IMR-90 (cell line): ENCODE measurements around the gene PPP6R1. TPM values are rescaled to one million over a fixed set of nuclear protein-coding genes. Genes with fewer than 3 reads are reported as not detected.

ENCODE experiments used
- ATAC-seq: fragments of 200-7000 bp; cut with Tn5 transposase; 2 replicates; pipeline ENCODE4 v1.9.1; 2020; ENCODE audit warnings: low read depth, mild to moderate bottlenecking, moderate library complexity
- BruUV-seq: library from RNA; stranded (reverse); fragments of 400-500 nt; replicated peaks from 2 replicates; lab custom pipeline; 2021; lab: Mats Ljungman, UMichigan
- CTCF ChIA-PET: fragments of 300-600 bp; formaldehyde crosslinking; extraction: SDS; loops from one replicate; lab custom pipeline; 2021; ENCODE audit warnings: antibody characterized with exemption; lab: Yijun Ruan, JAX
- POLR2A ChIA-PET: fragments of 300-600 bp; sonication (Branson Sonifier 250); formaldehyde crosslinking; loops from one replicate; lab custom pipeline; 2022; ENCODE audit warnings: antibody characterized with exemption; ENCODE audit not compliant: unreplicated experiment; lab: Charles Lee
- DNase-seq: peaks from one replicate; pipeline ENCODE4 v3.0.0; 2013
- H2AFZ ChIP-seq: replicated peaks from 2 replicates; pipeline ENCODE3; 2013; ENCODE audit warnings: low read length, mild to moderate bottlenecking; ENCODE audit not compliant: poor library complexity
- H2AK5ac ChIP-seq: 2 replicates; pipeline ENCODE4 v1.6.1; 2013; ENCODE audit warnings: low read depth, low read length, inconsistent platforms
- H2AK9ac ChIP-seq: replicated peaks from 2 replicates; pipeline ENCODE3; 2013; ENCODE audit warnings: mild to moderate bottlenecking, low read depth, low read length, moderate library complexity; ENCODE audit not compliant: poor library complexity
- H2BK120ac ChIP-seq: 2 replicates; pipeline ENCODE4 v1.6.1; 2013; ENCODE audit warnings: low read depth, low read length, inconsistent platforms
- H2BK15ac ChIP-seq: 3 replicates; pipeline ENCODE4 v1.6.1; 2013; ENCODE audit warnings: low read depth, low read length, inconsistent platforms
- H2BK20ac ChIP-seq: 2 replicates; pipeline ENCODE4 v1.6.1; 2013; ENCODE audit warnings: low read depth, mild to moderate bottlenecking, inconsistent platforms, low read length, moderate library complexity
- H2BK5ac ChIP-seq: 2 replicates; pipeline ENCODE4 v1.6.1; 2013; ENCODE audit warnings: mild to moderate bottlenecking, low read depth, low read length, inconsistent platforms; ENCODE audit not compliant: poor library complexity, severe bottlenecking
- H3K14ac ChIP-seq: replicated peaks from 2 replicates; pipeline ENCODE4 v1.6.1; 2013; ENCODE audit warnings: low read depth, low read length, inconsistent platforms
- H3K18ac ChIP-seq: 2 replicates; pipeline ENCODE4 v1.6.1; 2013; ENCODE audit warnings: low read depth, low read length, control low read depth
- H3K23ac ChIP-seq: 2 replicates; pipeline ENCODE4 v1.6.1; 2013; ENCODE audit warnings: low read depth, low read length, inconsistent platforms
- H3K27ac ChIP-seq: 2 replicates; pipeline ENCODE4 v1.5.1; 2013; ENCODE audit warnings: mild to moderate bottlenecking, control low read depth, low read length; ENCODE audit not compliant: insufficient read depth
- H3K27me3 ChIP-seq: 2 replicates; pipeline ENCODE4 v1.6.1; 2013; ENCODE audit warnings: low read length; ENCODE audit not compliant: control insufficient read depth, insufficient read depth
- H3K36me3 ChIP-seq: 2 replicates; pipeline ENCODE4 v1.6.1; 2013; ENCODE audit warnings: low read length, mixed read lengths; ENCODE audit not compliant: control insufficient read depth, insufficient read depth
- H3K4ac ChIP-seq: 2 replicates; pipeline ENCODE4 v1.6.1; 2013; ENCODE audit warnings: low read depth, low read length, inconsistent platforms
- H3K4me1 ChIP-seq: 2 replicates; pipeline ENCODE4 v1.6.1; 2013; ENCODE audit warnings: low read length, mixed read lengths; ENCODE audit not compliant: control insufficient read depth, insufficient read depth
- H3K4me2 ChIP-seq: 2 replicates; pipeline ENCODE4 v1.6.1; 2013; ENCODE audit warnings: low read depth, mild to moderate bottlenecking, control low read depth, low read length, moderate library complexity
- H3K4me3 ChIP-seq: 2 replicates; pipeline ENCODE4 v1.5.1; 2013; ENCODE audit warnings: low read depth, mild to moderate bottlenecking, control low read depth, low read length, moderate library complexity; ENCODE audit not compliant: insufficient read depth
- H3K56ac ChIP-seq: 2 replicates; pipeline ENCODE4 v1.6.1; 2013; ENCODE audit warnings: low read length, inconsistent platforms; ENCODE audit not compliant: insufficient read depth; ENCODE audit errors: extremely low read depth
- H3K79me1 ChIP-seq, 2 experiments: 2 replicates each; pipeline ENCODE4 v1.6.1; 2013; ENCODE audit warnings: low read length in 2 of 2, inconsistent platforms in 1 of 2, low read depth in 1 of 2
- H3K9ac ChIP-seq: 2 replicates; pipeline ENCODE4 v1.6.1; 2013; ENCODE audit warnings: low read depth, low read length, control low read depth
- H3K9me1 ChIP-seq: 2 replicates; pipeline ENCODE4 v1.6.1; 2013; ENCODE audit warnings: low read length, inconsistent platforms; ENCODE audit not compliant: insufficient read depth
- H3K9me3 ChIP-seq: 2 replicates; pipeline ENCODE4 v1.6.1; 2013; ENCODE audit warnings: low read length; ENCODE audit not compliant: control insufficient read depth, insufficient read depth
- H4K20me1 ChIP-seq: 2 replicates; pipeline ENCODE4 v1.6.1; 2013; ENCODE audit warnings: low read length, inconsistent platforms; ENCODE audit not compliant: insufficient read depth
- H4K5ac ChIP-seq: 2 replicates; pipeline ENCODE4 v1.6.1; 2013; ENCODE audit warnings: mild to moderate bottlenecking, low read depth, low read length, control low read depth
- H4K8ac ChIP-seq, 2 experiments: 2 replicates each; pipeline ENCODE4 v1.6.1; 2013; ENCODE audit warnings: low read depth in 2 of 2, low read length in 2 of 2, control low read depth in 1 of 2, inconsistent platforms in 1 of 2
- H4K91ac ChIP-seq: 2 replicates; pipeline ENCODE4 v1.6.1; 2013; ENCODE audit warnings: low read depth, low read length, inconsistent platforms; ENCODE audit not compliant: insufficient read depth
- BHLHE40 ChIP-seq: fragments of 150-350 bp; IDR thresholded peaks from 2 replicates; pipeline ENCODE4 v1.6.1; 2016; ENCODE audit warnings: mild to moderate bottlenecking, low read depth, low read length
- CEBPB ChIP-seq: IDR thresholded peaks from 2 replicates; pipeline ENCODE4 v1.6.1; 2012; ENCODE audit warnings: low read depth, low read length, improper control_type of control experiment
- CHD1 ChIP-seq: IDR thresholded peaks from 2 replicates; pipeline ENCODE4 v1.6.1; 2012; ENCODE audit warnings: low read depth, low read length, improper control_type of control experiment
- CTCF ChIP-seq: conservative IDR thresholded peaks from 2 replicates; pipeline ENCODE4 v1.5.1; 2012; ENCODE audit warnings: mild to moderate bottlenecking, low read depth, low read length, improper control_type of control experiment
- ELK1 ChIP-seq: fragments of 150-350 bp; IDR thresholded peaks from 2 replicates; pipeline ENCODE4 v1.6.1; 2016; ENCODE audit warnings: low read depth, mild to moderate bottlenecking, low read length, moderate library complexity, borderline replicate concordance
- FOS ChIP-seq: fragments of 150-350 bp; IDR thresholded peaks from 2 replicates; pipeline ENCODE4 v1.6.1; 2016; ENCODE audit warnings: low read depth, low read length
- MAFK ChIP-seq: IDR thresholded peaks from 2 replicates; pipeline ENCODE4 v1.6.1; 2012; ENCODE audit warnings: low read depth, low read length, improper control_type of control experiment
- MAZ ChIP-seq: IDR thresholded peaks from 2 replicates; pipeline ENCODE4 v1.6.1; 2012; ENCODE audit warnings: low read depth, mild to moderate bottlenecking, low read length, improper control_type of control experiment, moderate library complexity, borderline replicate concordance
- MXI1 ChIP-seq: IDR thresholded peaks from 2 replicates; pipeline ENCODE4 v1.6.1; 2012; ENCODE audit warnings: low read depth, mild to moderate bottlenecking, low read length, moderate library complexity, borderline replicate concordance
- NFE2L2 ChIP-seq: fragments of 150-350 bp; IDR thresholded peaks from 2 replicates; pipeline ENCODE4 v1.6.1; 2016; ENCODE audit warnings: low read depth, mild to moderate bottlenecking, low read length
- POLR2A ChIP-seq: IDR thresholded peaks from 2 replicates; pipeline ENCODE4 v1.6.1; 2012; ENCODE audit warnings: mild to moderate bottlenecking, low read depth, low read length
- RAD21 ChIP-seq: IDR thresholded peaks from 2 replicates; pipeline ENCODE4 v1.6.1; 2012; ENCODE audit warnings: low read length, improper control_type of control experiment
- RCOR1 ChIP-seq: IDR thresholded peaks from 2 replicates; pipeline ENCODE4 v1.6.1; 2012; ENCODE audit warnings: mild to moderate bottlenecking, low read length, improper control_type of control experiment; ENCODE audit not compliant: insufficient replicate concordance
- RFX5 ChIP-seq: IDR thresholded peaks from 2 replicates; pipeline ENCODE4 v1.8.0; 2012; ENCODE audit warnings: low read depth, mild to moderate bottlenecking, low read length, moderate library complexity
- SMC3 ChIP-seq: fragments of 150-350 bp; IDR thresholded peaks from 2 replicates; pipeline ENCODE4 v1.6.1; 2016; ENCODE audit warnings: low read depth, mild to moderate bottlenecking, antibody characterized with exemption, low read length, moderate library complexity
- USF2 ChIP-seq: fragments of 150-350 bp; IDR thresholded peaks from 2 replicates; pipeline ENCODE4 v1.6.1; 2017; ENCODE audit warnings: mild to moderate bottlenecking, antibody characterized with exemption, low read length, low read depth
- WGBS, 2 experiments: methylation state at CpG; one replicate each; pipeline versions ENCODE4 v1.1.5 to v1.1.7; 2013; ENCODE audit warnings: missing lambda C conversion rate in 2 of 2; ENCODE audit not compliant: insufficient read length in 1 of 2; ENCODE audit errors: extremely low coverage in 2 of 2; 5-methylcytosine and 5-hydroxymethylcytosine counted together
- dilution Hi-C: fragments of 300-500 bp; cut with HindIII; formaldehyde crosslinking; loops from one replicate; pipeline ENCODE4 v1.14.3; 2018; ENCODE audit warnings: low sequenced_read_pairs; ENCODE audit not compliant: unreplicated experiment
- in situ Hi-C: fragments of 300-500 bp; cut with MboI; formaldehyde crosslinking; loops from 3 replicates; pipeline ENCODE4 v1.14.3; 2019; ENCODE audit warnings: low sequenced_read_pairs, inconsistent platforms, mixed read lengths
- intact Hi-C: fragments of 100-400 bp; cut with micrococcal nuclease; formaldehyde crosslinking; loops from 2 replicates; pipeline ENCODE4 v1.10.0; 2022
- polyA plus RNA-seq, 3 experiments: library from polyadenylated mRNA; depleted of rRNA; stranded (reverse); fragments of >200 nt; gene quantifications; 2 replicates each; pipeline ENCODE4 v1.2.3, GENCODE V29; 2012; ENCODE audit warnings: low replicate concordance in 1 of 3
- total RNA-seq: library from RNA; depleted of rRNA; stranded (reverse); fragments of >200 nt; gene quantifications from 2 replicates; pipeline ENCODE4 v1.2.3, GENCODE V29; 2012

PPP6R1 gene
- total and polyA plus RNA-seq, 2 of the 4 experiments (the other 2 are of a cell fraction), result 19.9 to 50.2 TPM

- no peak for TF ChIP-seq RFX5
- no peak for TF ChIP-seq POLR2A
- no peak for TF ChIP-seq CHD1
- no peak for TF ChIP-seq NFE2L2
- no peak for TF ChIP-seq CTCF
- no peak for TF ChIP-seq MXI1
- TF ChIP-seq RAD21, result no peak
- no peak for TF ChIP-seq CEBPB
- TF ChIP-seq USF2, result no peak
- TF ChIP-seq MAZ, result no peak
- TF ChIP-seq ELK1, result no peak
- TF ChIP-seq BHLHE40, result no peak
- TF ChIP-seq FOS, result no peak
- no peak for TF ChIP-seq SMC3
- TF ChIP-seq RCOR1, result no peak
- no peak for TF ChIP-seq MAFK
- Histone ChIP-seq H2BK5ac (no peak overlapping the region), H4K8ac (no peak overlapping the region), H4K5ac (no peak overlapping the region), H3K56ac (no peak overlapping the region), H3K4me2 (no peak overlapping the region), H2AFZ (no peak overlapping the region), H3K18ac (no peak overlapping the region), H3K9ac (no peak overlapping the region), H2BK15ac (no peak overlapping the region), H3K23ac (no peak overlapping the region), H4K20me1 (peaks cover 7% of the 10 kb centered on the region), H3K4me3 (no peak overlapping the region), H3K27me3 (no peaks in the 10 kb centered on the region), H3K79me1 (no peaks in the 10 kb centered on the region), H3K14ac (no peak overlapping the region), H3K4ac (no peak overlapping the region), H2AK9ac (no peak overlapping the region), H3K4me1 (peaks cover 4% of the 10 kb centered on the region), H3K9me1 (peaks cover 10% of the 10 kb centered on the region; the same call in 1 of the 2 replicates), H2BK120ac (no peak overlapping the region), H3K27ac (no peak overlapping the region), H2AK5ac (no peak overlapping the region), H2BK20ac (no peak overlapping the region), H4K91ac (no peak overlapping the region), H3K36me3 (0 out of 2 replicates have a peak, but pooled peaks cover 2% of the 10 kb centered on the region), H3K9me3 (no peaks in the 10 kb centered on the region)
- no TSS peak for BruUV-seq
- DNase-seq (no peak), ATAC-seq (no peak)
- in situ Hi-C loops, result loop anchor here (5.0 kb wide), 1 partner anchor 37 kb away; the partner anchor contains the start of gene PPP6R1
- dilution Hi-C loops, result no loop called here
- 90% methylated on average over 3 of the region's 9 CpGs; no CpG with 5 or more reads in 1 of the 2 experiments for WGBS, 2 experiments
- POLR2A ChIA-PET, result no interaction called here
- intact Hi-C loops, result no loop called here
- CTCF ChIA-PET, result no interaction called here
Observed at GRCh38 chr19:55220525-55220924, 38.3 kb downstream of the PPP6R1 start.
